ENCODE measurements around the gene OR4D6. TPM values are rescaled to one million over a fixed set of nuclear protein-coding genes. Genes with fewer than 3 reads are reported as not detected.
"Not testable (repeated sequence)": the region's sequence is repeated elsewhere in the genome, so short reads cannot be mapped to it uniquely, and the experiment has no call there.

OR4D6 gene
- total and polyA plus RNA-seq, 4 donors: not detected

GRCh38 chr11:59436169-59436568 is 20.6 kb upstream of the OR4D6 start, which contains the start of gene OR5A1:
TSS of gene OR5A1 (plus strand) at chr11:59436469. CDS start at chr11:59443169, 6,700 bp downstream.
- no peak within 1 kb of the TSS for H3K9ac ChIP-seq (ENCODE audit: low read depth in 1 of 2, low read length in 2 of 2)
- DNase-seq (ENCODE audit: low spot score): no peak
- no peaks in the 10 kb centered on the region for H3K36me3 ChIP-seq (ENCODE audit: control insufficient read depth in 4 of 4, insufficient read depth in 3 of 4, low read depth in 1 of 4, low read length in 3 of 4)
- WGBS: 81% methylated on average over 3 of the region's 3 CpGs
- H3K4me1 ChIP-seq (ENCODE audit: control insufficient read depth in 4 of 4, insufficient read depth in 4 of 4, low read length in 3 of 4): no peaks in the 10 kb centered on the region
- H3K4me3 ChIP-seq (ENCODE audit: low read depth in 1 of 3, low read length in 3 of 3): no peak within 1 kb of the TSS
- H3K27ac ChIP-seq (ENCODE audit: low read depth in 1 of 2, low read length in 2 of 2): no peak within 1 kb of the TSS
- H3K27me3 ChIP-seq (ENCODE audit: control insufficient read depth in 4 of 4, insufficient read depth in 4 of 4, low read length in 3 of 4): no peaks in the 10 kb centered on the region
- TF ChIP-seq, protein P1, sequence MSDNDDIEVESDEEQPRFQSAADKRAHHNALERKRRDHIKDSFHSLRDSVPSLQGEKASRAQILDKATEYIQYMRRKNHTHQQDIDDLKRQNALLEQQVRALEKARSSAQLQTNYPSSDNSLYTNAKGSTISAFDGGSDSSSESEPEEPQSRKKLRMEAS (IDR thresholded peaks at IDR 0.05): no peak
- TF ChIP-seq RAD21 (IDR thresholded peaks at IDR 0.05) (no peak), GABPA (IDR thresholded peaks at IDR 0.05 in 1 of 2, conservative IDR thresholded peaks at IDR 0.05 in 1 of 2) (no peak), HNF4G (IDR thresholded peaks at IDR 0.05) (no peak)
- TF ChIP-seq, protein P2, sequence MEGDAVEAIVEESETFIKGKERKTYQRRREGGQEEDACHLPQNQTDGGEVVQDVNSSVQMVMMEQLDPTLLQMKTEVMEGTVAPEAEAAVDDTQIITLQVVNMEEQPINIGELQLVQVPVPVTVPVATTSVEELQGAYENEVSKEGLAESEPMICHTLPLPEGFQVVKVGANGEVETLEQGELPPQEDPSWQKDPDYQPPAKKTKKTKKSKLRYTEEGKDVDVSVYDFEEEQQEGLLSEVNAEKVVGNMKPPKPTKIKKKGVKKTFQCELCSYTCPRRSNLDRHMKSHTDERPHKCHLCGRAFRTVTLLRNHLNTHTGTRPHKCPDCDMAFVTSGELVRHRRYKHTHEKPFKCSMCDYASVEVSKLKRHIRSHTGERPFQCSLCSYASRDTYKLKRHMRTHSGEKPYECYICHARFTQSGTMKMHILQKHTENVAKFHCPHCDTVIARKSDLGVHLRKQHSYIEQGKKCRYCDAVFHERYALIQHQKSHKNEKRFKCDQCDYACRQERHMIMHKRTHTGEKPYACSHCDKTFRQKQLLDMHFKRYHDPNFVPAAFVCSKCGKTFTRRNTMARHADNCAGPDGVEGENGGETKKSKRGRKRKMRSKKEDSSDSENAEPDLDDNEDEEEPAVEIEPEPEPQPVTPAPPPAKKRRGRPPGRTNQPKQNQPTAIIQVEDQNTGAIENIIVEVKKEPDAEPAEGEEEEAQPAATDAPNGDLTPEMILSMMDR (IDR thresholded peaks at IDR 0.05; ENCODE audit: low read depth, low read length, missing input control): no peak
- H3K9me3 ChIP-seq (ENCODE audit: control insufficient read depth in 4 of 4, low read length in 3 of 4): no peaks in the 10 kb centered on the region

DNA sequence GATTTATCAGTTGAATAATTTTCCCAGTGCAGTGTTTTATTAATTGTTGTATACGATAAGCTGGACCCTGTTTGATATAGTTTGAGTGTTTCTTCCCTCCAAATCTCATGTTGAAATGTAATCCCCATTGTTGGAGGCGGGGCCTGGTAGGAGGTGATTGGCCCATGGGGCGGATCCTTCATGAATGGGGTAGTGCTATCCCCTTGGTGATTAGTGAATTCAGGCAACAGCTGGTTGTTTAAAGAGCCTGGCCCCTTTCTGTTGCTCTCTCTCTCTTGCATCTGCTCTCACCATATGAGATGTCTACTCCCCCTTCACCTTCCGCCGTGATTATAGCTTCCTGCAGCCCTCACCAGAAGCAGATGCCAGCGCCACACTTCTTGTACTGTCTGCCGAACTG is 19.0 kb upstream of the OR4D6 start:
- Histone ChIP-seq H3K9ac (ENCODE audit: low read depth in 1 of 2, low read length in 2 of 2) (no peak overlapping the region), H3K27me3 (ENCODE audit: control insufficient read depth in 4 of 4, insufficient read depth in 4 of 4, low read length in 3 of 4) (no peaks in the 10 kb centered on the region), H3K4me1 (ENCODE audit: control insufficient read depth in 4 of 4, insufficient read depth in 4 of 4, low read length in 3 of 4) (no peaks in the 10 kb centered on the region), H3K36me3 (ENCODE audit: control insufficient read depth in 4 of 4, insufficient read depth in 3 of 4, low read depth in 1 of 4, low read length in 3 of 4) (no peaks in the 10 kb centered on the region), H3K9me3 (ENCODE audit: control insufficient read depth in 4 of 4, low read length in 3 of 4) (no peaks in the 10 kb centered on the region), H3K27ac (ENCODE audit: low read depth in 1 of 2, low read length in 2 of 2) (no peak overlapping the region), H3K4me3 (ENCODE audit: low read depth in 1 of 3, low read length in 3 of 3) (no peak overlapping the region)
- WGBS: 94% methylated on average over 7 of the region's 7 CpGs
- no peak for TF ChIP-seq EGR1 (IDR thresholded peaks at IDR 0.05; ENCODE audit: low read depth in 2 of 2)
- TF ChIP-seq HNF4A (conservative IDR thresholded peaks at IDR 0.05): no peak
- TF ChIP-seq NR2F2 (IDR thresholded peaks at IDR 0.05): no peak
- TF ChIP-seq, protein P1 (IDR thresholded peaks at IDR 0.05): no peak
- TF ChIP-seq ZBTB33 (IDR thresholded peaks at IDR 0.05): no peak
- TF ChIP-seq GABPA (IDR thresholded peaks at IDR 0.05 in 1 of 2, conservative IDR thresholded peaks at IDR 0.05 in 1 of 2): no peak
- TF ChIP-seq, protein P2 (IDR thresholded peaks at IDR 0.05; ENCODE audit: low read depth, low read length, missing input control): no peak
- no peak for TF ChIP-seq REST (IDR thresholded peaks at IDR 0.05)
- no peak for TF ChIP-seq RAD21 (IDR thresholded peaks at IDR 0.05)
- TF ChIP-seq YY1 (IDR thresholded peaks at IDR 0.05): no peak
- no peak for TF ChIP-seq RXRA (IDR thresholded peaks at IDR 0.05)
- TF ChIP-seq, protein P3, sequence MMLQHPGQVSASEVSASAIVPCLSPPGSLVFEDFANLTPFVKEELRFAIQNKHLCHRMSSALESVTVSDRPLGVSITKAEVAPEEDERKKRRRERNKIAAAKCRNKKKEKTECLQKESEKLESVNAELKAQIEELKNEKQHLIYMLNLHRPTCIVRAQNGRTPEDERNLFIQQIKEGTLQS (IDR thresholded peaks at IDR 0.05): no peak
- no peak for TF ChIP-seq SP1 (IDR thresholded peaks at IDR 0.05)
- TF ChIP-seq FOXA2 (IDR thresholded peaks at IDR 0.05): no peak
- TF ChIP-seq HNF4G (IDR thresholded peaks at IDR 0.05): no peak
- no peak for DNase-seq (ENCODE audit: low spot score)

DNA sequence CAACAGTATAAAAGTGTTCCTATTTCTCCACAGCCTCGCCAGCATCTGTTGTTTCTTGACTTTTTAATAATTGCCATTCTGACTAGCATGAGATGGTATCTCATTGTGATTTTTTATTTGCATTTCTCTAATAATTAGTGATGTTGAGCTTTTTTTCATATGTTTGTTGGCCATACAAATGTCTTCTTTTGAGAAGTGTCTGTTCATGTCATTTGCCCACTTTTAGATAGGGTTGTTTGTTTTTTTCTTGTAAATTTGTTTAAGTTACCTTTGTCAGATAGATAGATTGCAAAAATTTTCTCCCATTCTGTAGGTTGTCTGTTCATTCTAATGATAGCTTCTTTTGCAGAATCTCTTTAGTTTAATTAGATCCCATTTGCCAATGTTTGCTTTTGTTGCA is 11.1 kb upstream of the OR4D6 start:
- H3K27ac ChIP-seq (ENCODE audit: low read depth in 1 of 2, low read length in 2 of 2); H3K4me3 ChIP-seq (ENCODE audit: low read depth in 1 of 3, low read length in 3 of 3); H3K9me3 ChIP-seq (ENCODE audit: control insufficient read depth in 4 of 4, low read length in 3 of 4); H3K9ac ChIP-seq (ENCODE audit: low read depth in 1 of 2, low read length in 2 of 2); H3K4me1 ChIP-seq (ENCODE audit: control insufficient read depth in 4 of 4, insufficient read depth in 4 of 4, low read length in 3 of 4); H3K36me3 ChIP-seq (ENCODE audit: control insufficient read depth in 4 of 4, insufficient read depth in 3 of 4, low read depth in 1 of 4, low read length in 3 of 4); H3K27me3 ChIP-seq (ENCODE audit: control insufficient read depth in 4 of 4, insufficient read depth in 4 of 4, low read length in 3 of 4); DNase-seq (ENCODE audit: low spot score): not testable (repeated sequence)
- 91% methylated on average over 1 of the region's 1 CpG for WGBS

All from liver (tissue), 9 donors.